GM12878 (cell line): Measurements from ENCODE around the gene TMEM132D. TPM values are rescaled to one million over a fixed set of nuclear protein-coding genes. Genes with fewer than 3 reads are reported as not detected.

Source experiments
- ATAC-seq: fragments of 200-7000 bp; cut with Tn5 transposase; 3 replicates; pipeline ENCODE4 v1.9.1; 2020; ENCODE audit warnings: mild to moderate bottlenecking, moderate library complexity
- BruUV-seq: library from RNA; stranded (reverse); fragments of 400-500 nt; replicated peaks from 2 replicates; lab custom pipeline; 2021; lab: Mats Ljungman, UMichigan
- CTCF ChIA-PET: fragments of 300-600 bp; sonication (Branson Sonifier 250); formaldehyde crosslinking; extraction: SDS; loops from one replicate; lab custom pipeline; 2021; ENCODE audit warnings: inconsistent platforms; lab: Yijun Ruan, JAX
- POLR2A ChIA-PET: fragments of 350-600 bp; formaldehyde crosslinking; extraction: SDS; loops from one replicate; lab custom pipeline; 2021; ENCODE audit warnings: inconsistent platforms; lab: Charles Lee
- RAD21 ChIA-PET: fragments of 300-600 bp; sonication (Branson Sonifier 250); formaldehyde crosslinking; loops from one replicate; lab custom pipeline; 2023; ENCODE audit warnings: antibody characterized with exemption; ENCODE audit not compliant: unreplicated experiment; lab: Charles Lee
- SMC1A ChIA-PET: fragments of 300-600 bp; sonication (Branson Sonifier 250); formaldehyde crosslinking; loops from one replicate; lab custom pipeline; 2023; ENCODE audit not compliant: unreplicated experiment, uncharacterized antibody; lab: Charles Lee
- DNase-seq: peaks from one replicate; pipeline ENCODE4 v3.0.0-alpha.2; 2011; ENCODE audit warnings: low read depth, low spot score
- FAIRE-seq: peaks from 3 replicates; lab custom pipeline; 2011; peaks lifted over from hg19 to GRCh38; lab: Jason Lieb, UNC
- H2AFZ ChIP-seq: 2 replicates; pipeline ENCODE4 v1.6.0; 2011; ENCODE audit warnings: low read depth, low read length, control low read depth; ENCODE audit not compliant: control insufficient read depth
- H3K27ac ChIP-seq: 2 replicates; pipeline ENCODE4 v1.5.1; 2011; ENCODE audit warnings: control low read depth; ENCODE audit not compliant: control insufficient read depth, insufficient read depth
- H3K27me3 ChIP-seq, 2 experiments: replicated peaks in 1 of 2; 2 replicates each; pipeline versions ENCODE4 v1.6.0 to v1.6.1; 2011; ENCODE audit warnings: low read length in 1 of 2; ENCODE audit not compliant: control insufficient read depth in 2 of 2, insufficient read depth in 2 of 2
- H3K36me3 ChIP-seq, 2 experiments: 2 replicates each; pipeline ENCODE4 v1.5.1; 2011; ENCODE audit warnings: low read length in 1 of 2; ENCODE audit not compliant: control insufficient read depth in 2 of 2, insufficient read depth in 2 of 2
- H3K4me1 ChIP-seq: 2 replicates; pipeline ENCODE4 v1.6.1; 2011; ENCODE audit warnings: mild to moderate bottlenecking, low read length, moderate library complexity, mixed read lengths; ENCODE audit not compliant: control insufficient read depth, insufficient read depth
- H3K4me2 ChIP-seq: 2 replicates; pipeline ENCODE4 v1.6.0; 2011; ENCODE audit warnings: control low read depth; ENCODE audit not compliant: control insufficient read depth, insufficient read depth
- H3K4me3 ChIP-seq: fragments of 200-600 bp; sonication (generic); 2 replicates; pipeline ENCODE4 v1.5.1; 2016
- H3K79me2 ChIP-seq: 2 replicates; pipeline ENCODE4 v1.6.0; 2011; ENCODE audit warnings: low read length; ENCODE audit not compliant: control insufficient read depth, insufficient read depth
- H3K9ac ChIP-seq: 2 replicates; pipeline ENCODE4 v1.8.0; 2011; ENCODE audit warnings: low read length, control low read depth, mixed read lengths; ENCODE audit not compliant: control insufficient read depth, insufficient read depth
- H3K9me3 ChIP-seq: replicated peaks from 3 replicates; pipeline ENCODE4 v1.5.1; 2011; ENCODE audit warnings: mild to moderate bottlenecking, low read length; ENCODE audit not compliant: control insufficient read depth, insufficient read depth
- H4K20me1 ChIP-seq: 2 replicates; pipeline ENCODE4 v1.6.0; 2011; ENCODE audit not compliant: control insufficient read depth, insufficient read depth
- ATF3 ChIP-seq: IDR thresholded peaks from 2 replicates; pipeline ENCODE4 v1.6.1; 2011; ENCODE audit warnings: low read depth, mild to moderate bottlenecking, low read length, moderate library complexity, borderline replicate concordance; ENCODE audit errors: extremely low read depth
- BHLHE40 ChIP-seq, 2 experiments: fragments of 450-650 bp in 1 of 2; IDR thresholded peaks; 2 replicates each; pipeline ENCODE4 v1.6.1; 2011 to 2017; ENCODE audit warnings: low read depth in 2 of 2, borderline replicate concordance in 1 of 2, improper control_type of control experiment in 1 of 2, low read length in 1 of 2, mild to moderate bottlenecking in 1 of 2
- ETV6 ChIP-seq, 2 experiments: fragments of 450-650 bp in 1 of 2; IDR thresholded peaks in 1 of 2; conservative IDR thresholded peaks in 1 of 2; 2 replicates each; pipeline ENCODE4 v1.6.1; 2014; ENCODE audit warnings: antibody characterized with exemption in 1 of 2, borderline replicate concordance in 1 of 2, low read depth in 1 of 2, mild to moderate bottlenecking in 1 of 2, moderate library complexity in 1 of 2
- EZH2 ChIP-seq: IDR thresholded peaks from 2 replicates; pipeline ENCODE4 v1.6.1; 2012; ENCODE audit warnings: low read depth, mild to moderate bottlenecking, control low read depth, inconsistent platforms, low read length, borderline replicate concordance; ENCODE audit not compliant: control insufficient read depth
- MXI1 ChIP-seq: fragments of 150-350 bp; IDR thresholded peaks from 2 replicates; pipeline ENCODE4 v1.6.1; 2011; ENCODE audit warnings: low read depth, mild to moderate bottlenecking, inconsistent platforms, low read length, improper control_type of control experiment
- POLR2A ChIP-seq: IDR thresholded peaks from 2 replicates; pipeline ENCODE4 v1.6.1; 2011; ENCODE audit warnings: low read depth, mild to moderate bottlenecking, low read length
- POLR2AphosphoS2 ChIP-seq: IDR thresholded peaks from 2 replicates; pipeline ENCODE4 v1.6.1; 2011; ENCODE audit warnings: low read depth, mild to moderate bottlenecking, low read length, improper control_type of control experiment, moderate library complexity
- POU2F2 ChIP-seq: IDR thresholded peaks from 3 replicates; pipeline ENCODE4 v1.6.1; 2011; ENCODE audit warnings: low read depth, mild to moderate bottlenecking, low read length, borderline replicate concordance
- SMC3 ChIP-seq: IDR thresholded peaks from 2 replicates; pipeline ENCODE4 v1.6.1; 2011; ENCODE audit warnings: low read length, improper control_type of control experiment, borderline replicate concordance
- TBL1XR1 ChIP-seq: IDR thresholded peaks from 2 replicates; pipeline ENCODE4 v1.6.1; 2012; ENCODE audit warnings: low read depth, low read length, improper control_type of control experiment
- TCF7 ChIP-seq: IDR thresholded peaks from 2 replicates; pipeline ENCODE4 v1.6.1; 2014; ENCODE audit warnings: antibody characterized with exemption, borderline replicate concordance
- ZNF622 ChIP-seq: fragments of 450-650 bp; IDR thresholded peaks from 2 replicates; pipeline ENCODE4 v1.6.1; 2017; ENCODE audit warnings: mild to moderate bottlenecking, inconsistent platforms
- ZSCAN29 ChIP-seq: fragments of 450-650 bp; IDR thresholded peaks from 2 replicates; pipeline ENCODE4 v1.6.1; 2017; ENCODE audit warnings: mild to moderate bottlenecking, moderate library complexity
- whole genome bisulfite sequencing: methylation state at CpG from one replicate; pipeline ENCODE4 v1.1.6; 2016; ENCODE audit warnings: low lambda C conversion rate; ENCODE audit not compliant: insufficient replicate concordance, insufficient coverage; ENCODE audit errors: missing lambda C conversion rate; 5-methylcytosine and 5-hydroxymethylcytosine counted together
- in situ Hi-C: fragments of 300-500 bp; cut with MboI; formaldehyde crosslinking; loops from 9 replicates; pipeline ENCODE4 v1.14.3; 2018; ENCODE audit warnings: mixed read lengths
- intact Hi-C: fragments of 100-400 bp; cut with micrococcal nuclease; formaldehyde crosslinking; loops from one replicate; pipeline ENCODE4 v1.14.2; 2022; ENCODE audit not compliant: unreplicated experiment
- polyA plus RNA-seq, 11 experiments: library from polyadenylated mRNA; depleted of rRNA in 4 of 11; unstranded in 6 of 11; stranded (reverse) in 5 of 11; fragments of >200 nt; fragmentation: Nextera tagmentation in 4 of 11; fragmentation: Illumina TruSeq in 1 of 11; extraction: Ambion mirVana in 4 of 11; extraction: Trizol in 1 of 11; gene quantifications; 1 replicate in 1 of 11; 2 replicates in 10 of 11; pipeline versions ENCODE4 v1.2.1 to v1.2.3, GENCODE V29; 2011 to 2016; ENCODE audit warnings: inconsistent platforms in 2 of 11, missing spikeins in 2 of 11, low read depth in 1 of 11
- total RNA-seq, 4 experiments: library from RNA; depleted of rRNA in 3 of 4; stranded (reverse); fragments of >200 nt in 3 of 4; fragmentation: Illumina TruSeq in 1 of 4; extraction: Trizol in 1 of 4; gene quantifications; 2 replicates each; pipeline versions ENCODE4 v1.2.1 to v1.2.3, GENCODE V29; 2013 to 2021

The TMEM132D gene
- total and polyA plus RNA-seq, 10 of the 15 experiments (the other 5 are each of a cell fraction or from before 2014, with no cell fraction given), result under 0.01 to 0.12 (median 0.02) TPM; not detected in 3

- no peak for FAIRE-seq
- no peaks in the 10 kb centered on the region for H3K4me1 ChIP-seq
- H3K9me3 ChIP-seq, result no peaks in the 10 kb centered on the region; the same call in 1 of the 3 replicates
- H3K27ac ChIP-seq, result no peak overlapping the region
- no peaks in the 10 kb centered on the region for H3K79me2 ChIP-seq
- no peak overlapping the region for H2AFZ ChIP-seq
- intact Hi-C loops (no loop called here), in situ Hi-C loops (no loop called here)
- WGBS, result 28% methylated on average over 5 of the region's 5 CpGs
- ChIA-PET POLR2A (interaction anchor here (0.7 kb wide), 2 partner anchors 8 to 471 kb away, joined by 3 to 4 read pairs; no protein-coding TSS in a partner anchor), CTCF (no interaction called here), RAD21 (no interaction called here), SMC1A (no interaction called here)
- H4K20me1 ChIP-seq, result no peaks in the 10 kb centered on the region
- no peak for DNase-seq
- H3K4me2 ChIP-seq, result no peak overlapping the region
- H3K4me3 ChIP-seq, result no peak overlapping the region
- H3K27me3 ChIP-seq, result no peaks in the 10 kb centered on the region
- H3K36me3 ChIP-seq, result no peaks in the 10 kb centered on the region
- no TSS peak for BruUV-seq
- H3K9ac ChIP-seq, result no peak overlapping the region
- no peak for ATAC-seq
- TF ChIP-seq TBL1XR1, result no peak
- no peak for TF ChIP-seq ETV6 (conservative IDR thresholded peaks at IDR 0.05 in 1 of 2, IDR thresholded peaks at IDR 0.05 in 1 of 2; ENCODE audit: borderline replicate concordance in 1 of 2, low read depth in 1 of 2)
- no peak for TF ChIP-seq POLR2AphosphoS2
- no peak for TF ChIP-seq SMC3
- TF ChIP-seq ZNF622, result no peak
- TF ChIP-seq MXI1, result no peak
- no peak for TF ChIP-seq BHLHE40 (IDR thresholded peaks at IDR 0.05; ENCODE audit: borderline replicate concordance in 1 of 2, low read depth in 2 of 2, low read length in 1 of 2)
- no peak for TF ChIP-seq POU2F2
- no peak for TF ChIP-seq ZSCAN29
- TF ChIP-seq ATF3, result no peak
- TF ChIP-seq TCF7, result no peak
- TF ChIP-seq POLR2A, result no peak
- TF ChIP-seq EZH2, result no peak
Measured at GRCh38 chr12:129615001-129615400, 288.8 kb downstream of the TMEM132D start.
